ENCODE results near the gene KPNA2.
"Not testable (repeated sequence)": the region's sequence is repeated elsewhere in the genome, so short reads cannot be mapped to it uniquely, and the experiment has no call there.

KPNA2 gene

DNA sequence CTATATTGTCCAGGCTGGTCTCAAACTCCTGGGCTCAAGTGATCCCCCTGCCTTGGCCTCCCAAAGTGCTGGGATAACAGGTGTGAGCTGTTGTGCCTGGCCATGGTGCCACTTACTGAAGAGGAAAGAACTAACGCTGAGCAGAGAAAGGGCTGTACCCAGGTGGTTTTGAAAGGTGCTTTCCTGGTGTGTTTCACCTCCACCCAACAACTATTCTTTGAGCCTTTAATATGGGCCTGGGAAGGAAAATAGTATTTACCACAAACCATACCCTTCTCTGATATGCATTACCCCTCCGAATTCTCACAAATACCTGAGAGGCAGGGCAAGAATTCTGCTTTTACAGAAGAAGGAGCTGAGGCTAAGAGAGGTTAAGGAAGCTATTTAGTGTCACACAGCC is 24.8 kb downstream of the KPNA2 start:
- Histone ChIP-seq H3K4me1 (ENCODE audit: insufficient read depth, low read length, poor library complexity, severe bottlenecking) (peaks cover 7% of the 10 kb centered on the region), H2AFZ (ENCODE audit: low read length) (no peak overlapping the region), H3K4me3 (ENCODE audit: low read length, poor library complexity, severe bottlenecking) (no peak overlapping the region), H3K4me2 (ENCODE audit: low read depth, low read length, poor library complexity, severe bottlenecking) (no peak overlapping the region), H3K79me2 (ENCODE audit: insufficient read depth, low read length) (no peaks in the 10 kb centered on the region), H3K27me3 (ENCODE audit: insufficient read depth, low read length, poor library complexity, severe bottlenecking) (no peaks in the 10 kb centered on the region), H3K9me2 (replicated peaks; ENCODE audit: low read depth, low read length) (no peaks in the 10 kb centered on the region), H4K20me1 (ENCODE audit: insufficient read depth, low read length, poor library complexity, severe bottlenecking) (no peaks in the 10 kb centered on the region), H3K36me3 (ENCODE audit: insufficient read depth, low read length) (no peaks in the 10 kb centered on the region), H3K9ac (ENCODE audit: low read depth, low read length, poor library complexity, severe bottlenecking) (no peak overlapping the region), H3F3A (ENCODE audit: low read depth) (no peaks in the 10 kb centered on the region), H3K9me3 (ENCODE audit: insufficient read depth, low read depth, low read length) (no peaks in the 10 kb centered on the region)
- TF ChIP-seq EZH2phosphoT487 (IDR thresholded peaks at IDR 0.05; ENCODE audit: borderline replicate concordance) = no peak
- TF ChIP-seq, protein P1, sequence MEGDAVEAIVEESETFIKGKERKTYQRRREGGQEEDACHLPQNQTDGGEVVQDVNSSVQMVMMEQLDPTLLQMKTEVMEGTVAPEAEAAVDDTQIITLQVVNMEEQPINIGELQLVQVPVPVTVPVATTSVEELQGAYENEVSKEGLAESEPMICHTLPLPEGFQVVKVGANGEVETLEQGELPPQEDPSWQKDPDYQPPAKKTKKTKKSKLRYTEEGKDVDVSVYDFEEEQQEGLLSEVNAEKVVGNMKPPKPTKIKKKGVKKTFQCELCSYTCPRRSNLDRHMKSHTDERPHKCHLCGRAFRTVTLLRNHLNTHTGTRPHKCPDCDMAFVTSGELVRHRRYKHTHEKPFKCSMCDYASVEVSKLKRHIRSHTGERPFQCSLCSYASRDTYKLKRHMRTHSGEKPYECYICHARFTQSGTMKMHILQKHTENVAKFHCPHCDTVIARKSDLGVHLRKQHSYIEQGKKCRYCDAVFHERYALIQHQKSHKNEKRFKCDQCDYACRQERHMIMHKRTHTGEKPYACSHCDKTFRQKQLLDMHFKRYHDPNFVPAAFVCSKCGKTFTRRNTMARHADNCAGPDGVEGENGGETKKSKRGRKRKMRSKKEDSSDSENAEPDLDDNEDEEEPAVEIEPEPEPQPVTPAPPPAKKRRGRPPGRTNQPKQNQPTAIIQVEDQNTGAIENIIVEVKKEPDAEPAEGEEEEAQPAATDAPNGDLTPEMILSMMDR (conservative IDR thresholded peaks at IDR 0.05; ENCODE audit: low read length) = no peak

DNA sequence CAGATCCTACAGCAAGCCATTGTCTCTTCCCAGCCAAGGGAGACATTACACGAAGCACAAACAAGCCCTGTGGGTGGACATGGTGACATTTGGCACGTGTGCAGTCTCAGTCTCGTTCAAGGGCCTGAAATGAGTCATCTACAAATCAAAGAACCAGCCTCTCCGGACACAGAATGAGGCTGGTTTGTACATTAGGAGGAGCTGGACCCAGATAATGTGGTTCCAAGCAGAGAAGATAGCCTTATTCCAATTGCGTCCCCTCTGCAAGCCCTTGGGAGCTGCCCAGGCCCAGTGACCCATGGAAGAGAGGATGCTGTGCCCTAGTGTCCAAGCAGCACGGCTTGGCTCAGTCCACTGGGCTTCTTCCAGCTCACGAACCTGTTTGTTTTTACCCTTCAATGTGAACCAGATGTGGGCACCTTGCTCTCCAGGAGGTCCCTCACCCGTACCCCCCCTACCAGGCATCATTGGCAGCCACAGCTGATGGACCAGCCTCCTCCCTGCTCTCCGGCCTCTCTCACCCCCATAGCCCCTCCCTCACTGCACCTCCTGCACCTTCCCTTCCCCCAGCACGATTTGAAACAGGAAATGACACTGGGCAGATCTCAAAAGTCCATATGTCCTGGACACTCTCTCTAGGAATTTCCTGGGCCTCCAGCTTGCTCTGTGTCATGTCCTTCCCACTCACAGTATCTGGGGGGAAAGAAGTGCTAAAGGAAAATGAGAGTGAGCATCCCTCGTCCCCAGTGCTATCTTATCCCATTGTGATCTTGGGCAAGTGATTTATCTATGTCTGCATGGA is 26.2 kb downstream of the KPNA2 start:
- no peak overlapping the region for H2AFZ ChIP-seq (ENCODE audit: low read length)
- H3K9ac ChIP-seq (ENCODE audit: low read depth, low read length, poor library complexity, severe bottlenecking) = no peak overlapping the region
- H3K9me3 ChIP-seq (ENCODE audit: insufficient read depth, low read depth, low read length) = no peaks in the 10 kb centered on the region
- no peaks in the 10 kb centered on the region for H3K27me3 ChIP-seq (ENCODE audit: insufficient read depth, low read length, poor library complexity, severe bottlenecking)
- H3K79me2 ChIP-seq (ENCODE audit: insufficient read depth, low read length) = no peaks in the 10 kb centered on the region
- no peak overlapping the region for H3K4me2 ChIP-seq (ENCODE audit: low read depth, low read length, poor library complexity, severe bottlenecking)
- peaks cover 7% of the 10 kb centered on the region for H3K4me1 ChIP-seq (ENCODE audit: insufficient read depth, low read length, poor library complexity, severe bottlenecking)
- no peaks in the 10 kb centered on the region for H4K20me1 ChIP-seq (ENCODE audit: insufficient read depth, low read length, poor library complexity, severe bottlenecking)
- TF ChIP-seq EZH2phosphoT487 (IDR thresholded peaks at IDR 0.05; ENCODE audit: borderline replicate concordance) = no peak
- TF ChIP-seq, protein P1 (conservative IDR thresholded peaks at IDR 0.05; ENCODE audit: low read length) = no peak
- no peaks in the 10 kb centered on the region for H3K36me3 ChIP-seq (ENCODE audit: insufficient read depth, low read length)
- H3K9me2 ChIP-seq (replicated peaks; ENCODE audit: low read depth, low read length) = no peaks in the 10 kb centered on the region
- no peak overlapping the region for H3K4me3 ChIP-seq (ENCODE audit: low read length, poor library complexity, severe bottlenecking)
- no peaks in the 10 kb centered on the region for H3F3A ChIP-seq (ENCODE audit: low read depth)

DNA sequence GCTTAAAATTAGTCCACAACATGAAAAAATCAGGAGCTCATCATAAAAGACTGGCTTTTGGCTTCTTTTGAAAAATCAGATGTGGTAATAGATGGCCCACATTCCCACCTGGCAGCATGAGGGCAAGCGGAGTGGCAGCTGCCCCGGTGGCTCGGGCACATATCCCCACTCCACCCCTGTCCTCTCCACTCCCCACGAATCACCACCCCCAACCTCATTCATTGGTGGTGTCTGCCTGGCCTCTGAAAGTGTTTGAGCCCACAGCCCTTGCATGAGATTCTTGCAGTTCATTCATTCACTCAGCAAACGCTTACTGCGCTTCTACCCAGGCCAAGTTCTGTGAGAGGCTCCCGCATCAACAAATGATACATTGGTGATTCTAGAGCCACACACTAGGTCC is 29.8 kb downstream of the KPNA2 start:
- H3K4me2 ChIP-seq (ENCODE audit: low read depth, low read length, poor library complexity, severe bottlenecking); H3K36me3 ChIP-seq (ENCODE audit: insufficient read depth, low read length); H3F3A ChIP-seq (ENCODE audit: low read depth); H3K9ac ChIP-seq (ENCODE audit: low read depth, low read length, poor library complexity, severe bottlenecking); H3K4me3 ChIP-seq (ENCODE audit: low read length, poor library complexity, severe bottlenecking); H4K20me1 ChIP-seq (ENCODE audit: insufficient read depth, low read length, poor library complexity, severe bottlenecking); H3K27me3 ChIP-seq (ENCODE audit: insufficient read depth, low read length, poor library complexity, severe bottlenecking); H2AFZ ChIP-seq (ENCODE audit: low read length); H3K79me2 ChIP-seq (ENCODE audit: insufficient read depth, low read length); H3K9me2 ChIP-seq (replicated peaks; ENCODE audit: low read depth, low read length); H3K9me3 ChIP-seq (ENCODE audit: insufficient read depth, low read depth, low read length); H3K4me1 ChIP-seq (ENCODE audit: insufficient read depth, low read length, poor library complexity, severe bottlenecking): not testable (repeated sequence)

GRCh38 chr17:68068512-68068911 is 33.0 kb downstream of the KPNA2 start:
- H3K4me1 ChIP-seq (ENCODE audit: insufficient read depth, low read length, poor library complexity, severe bottlenecking); H4K20me1 ChIP-seq (ENCODE audit: insufficient read depth, low read length, poor library complexity, severe bottlenecking); H3K9me3 ChIP-seq (ENCODE audit: insufficient read depth, low read depth, low read length); H3K36me3 ChIP-seq (ENCODE audit: insufficient read depth, low read length); H2AFZ ChIP-seq (ENCODE audit: low read length); H3K27me3 ChIP-seq (ENCODE audit: insufficient read depth, low read length, poor library complexity, severe bottlenecking); H3K9ac ChIP-seq (ENCODE audit: low read depth, low read length, poor library complexity, severe bottlenecking); H3K79me2 ChIP-seq (ENCODE audit: insufficient read depth, low read length); H3K4me2 ChIP-seq (ENCODE audit: low read depth, low read length, poor library complexity, severe bottlenecking); H3K9me2 ChIP-seq (replicated peaks; ENCODE audit: low read depth, low read length); H3K4me3 ChIP-seq (ENCODE audit: low read length, poor library complexity, severe bottlenecking); H3F3A ChIP-seq (ENCODE audit: low read depth): not testable (repeated sequence)

DNA sequence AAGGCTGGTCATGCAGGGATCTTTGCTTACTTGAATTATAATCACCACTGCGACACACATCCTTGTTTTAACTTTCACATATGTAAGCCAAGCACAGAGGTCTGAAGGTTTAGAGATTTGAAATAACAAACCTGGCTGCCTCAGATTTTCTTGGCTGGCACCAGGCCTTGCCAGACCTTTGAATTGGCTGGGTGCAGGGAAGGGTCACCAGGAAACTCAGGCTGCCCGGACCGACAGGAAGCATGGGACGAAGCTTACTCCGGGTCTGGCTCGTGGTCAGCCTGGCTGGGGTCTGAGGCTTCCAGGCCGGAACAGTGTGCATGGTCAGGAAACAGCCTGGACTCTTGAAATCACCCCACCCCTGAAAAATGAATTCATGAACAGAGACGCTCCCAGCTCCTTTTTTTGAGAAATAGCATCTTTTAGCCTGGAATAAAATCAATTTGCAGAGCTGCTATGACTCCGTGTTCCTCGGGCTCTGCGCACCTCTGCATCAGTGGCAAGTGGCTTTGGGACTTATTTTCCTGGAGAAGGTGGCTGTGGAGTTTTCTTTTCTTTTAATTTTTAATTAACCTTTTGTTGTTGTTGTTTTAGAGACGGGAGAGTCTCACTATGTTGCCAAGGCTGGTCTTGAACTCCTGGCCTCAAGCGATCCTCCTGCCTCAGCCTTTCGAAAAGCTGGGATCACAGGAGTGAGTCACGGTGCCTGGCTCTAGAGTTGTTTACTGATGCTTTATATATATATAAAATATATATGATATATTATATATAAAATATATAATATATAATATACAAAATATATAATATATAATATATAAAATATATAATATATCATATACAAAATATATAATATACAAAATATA is 35.3 kb downstream of the KPNA2 start:
- H4K20me1 ChIP-seq (ENCODE audit: insufficient read depth, low read length, poor library complexity, severe bottlenecking); H3K79me2 ChIP-seq (ENCODE audit: insufficient read depth, low read length); H3K9ac ChIP-seq (ENCODE audit: low read depth, low read length, poor library complexity, severe bottlenecking); H3K9me3 ChIP-seq (ENCODE audit: insufficient read depth, low read depth, low read length); H3K27me3 ChIP-seq (ENCODE audit: insufficient read depth, low read length, poor library complexity, severe bottlenecking); H2AFZ ChIP-seq (ENCODE audit: low read length); H3K9me2 ChIP-seq (replicated peaks; ENCODE audit: low read depth, low read length); H3K4me2 ChIP-seq (ENCODE audit: low read depth, low read length, poor library complexity, severe bottlenecking); H3F3A ChIP-seq (ENCODE audit: low read depth); H3K36me3 ChIP-seq (ENCODE audit: insufficient read depth, low read length); H3K4me1 ChIP-seq (ENCODE audit: insufficient read depth, low read length, poor library complexity, severe bottlenecking); H3K4me3 ChIP-seq (ENCODE audit: low read length, poor library complexity, severe bottlenecking): not testable (repeated sequence)

All from Loucy (cell line).